NOMO-1 treated with DMSO at 0.1 percent for 48 hours (cell line): ENCODE measurements around the gene NTN5.
"Not testable (repeated sequence)": the region's sequence is repeated elsewhere in the genome, so short reads cannot be mapped to it uniquely, and the experiment has no call there.

Experiments
- DNase-seq: peaks from one replicate; lab custom pipeline; 2025; ENCODE audit not compliant: unreplicated experiment; lab: John Stamatoyannopoulos, UW

The NTN5 gene

GRCh38 chr19:48672994-48673393 is at the start of gene NTN5:
Gene NTN5, minus strand, starts transcription at chr19:48673017. Its CDS starts 2,031 bp downstream, at chr19:48670986.
- DNase-seq = no peak

GRCh38 chr19:48722196-48722708 is 49.4 kb upstream of the NTN5 start:
- no peak for DNase-seq

GRCh38 chr19:48720613-48721296 is 47.9 kb upstream of the NTN5 start:
- peak; percentile 97 for DNase-seq

- no peak for DNase-seq
These were observed 47.4 kb upstream of the NTN5 start for GRCh38 chr19:48720251-48720612.

- DNase-seq = no peak
These were observed 46.7 kb upstream of the NTN5 start, which contains the start of gene MAMSTR for GRCh38 chr19:48719263-48720171. Gene MAMSTR, minus strand, starts transcription at chr19:48719725. Its CDS starts 694 bp downstream, at chr19:48719031.

- DNase-seq = no peak
These were observed 46.0 kb upstream of the NTN5 start for GRCh38 chr19:48718711-48719231.

GRCh38 chr19:48718106-48718505 is 45.3 kb upstream of the NTN5 start:
- not testable (repeated sequence) for DNase-seq

- no peak for DNase-seq
These were observed 43.9 kb upstream of the NTN5 start for GRCh38 chr19:48716562-48717291.

- no peak for DNase-seq
These were observed 42.9 kb upstream of the NTN5 start for GRCh38 chr19:48715681-48716171.

GRCh38 chr19:48714759-48715675 is 42.2 kb upstream of the NTN5 start:
- no peak for DNase-seq

- DNase-seq = peak; percentile 100
These were observed 41.3 kb upstream of the NTN5 start for GRCh38 chr19:48713864-48714755.

- peak; percentile 3 for DNase-seq
These were observed 40.4 kb upstream of the NTN5 start for GRCh38 chr19:48713041-48713863.

- no peak for DNase-seq
These were observed 38.4 kb upstream of the NTN5 start for GRCh38 chr19:48711106-48711662.

- DNase-seq = no peak
These were observed 35.7 kb upstream of the NTN5 start for GRCh38 chr19:48708471-48708870.

- DNase-seq = no peak
These were observed 32.6 kb upstream of the NTN5 start for GRCh38 chr19:48705431-48705830.

GRCh38 chr19:48703316-48703715 is 30.5 kb upstream of the NTN5 start:
- no peak for DNase-seq

GRCh38 chr19:48702701-48703100 is 29.9 kb upstream of the NTN5 start:
- no peak for DNase-seq

GRCh38 chr19:48698046-48698445 is 25.2 kb upstream of the NTN5 start:
- DNase-seq = no peak
